ENCODE measurements around the gene SCT. TPM values are rescaled to one million over a fixed set of nuclear protein-coding genes. Genes with fewer than 3 reads are reported as not detected.

SCT gene
- total and polyA plus RNA-seq, 2 donors (not counting 1 experiment from before 2014, with no cell fraction given) = not detected

GRCh38 chr11:595400-595799 lies 31.6 kb downstream of the SCT start:
- no peak for TF ChIP-seq CTCF (conservative IDR thresholded peaks at IDR 0.05 in 1 of 2, IDR thresholded peaks at IDR 0.05 in 1 of 2; ENCODE audit: low read depth in 1 of 2, low read length in 2 of 2)
- no peak for TF ChIP-seq EZH2 (IDR thresholded peaks at IDR 0.05; ENCODE audit: low read length, missing control alignments)
- no peaks in the 10 kb centered on the region for H3K4me1 ChIP-seq (ENCODE audit: control insufficient read depth, extremely low read depth, insufficient read depth, low read length)
- H3K27me3 ChIP-seq (ENCODE audit: control insufficient read depth, insufficient read depth, low read length) = no peaks in the 10 kb centered on the region
- H4K20me1 ChIP-seq (ENCODE audit: control insufficient read depth, extremely low read depth, insufficient read depth, low read length) = no peaks in the 10 kb centered on the region
- no peak for DNase-seq (ENCODE audit: low read depth in 2 of 2)
- H3K9me3 ChIP-seq (ENCODE audit: control insufficient read depth, insufficient read depth, low read depth, low read length) = no peaks in the 10 kb centered on the region
- H3K9ac ChIP-seq (ENCODE audit: insufficient read depth, low read length) = no peak overlapping the region
- peaks cover 12% of the 10 kb centered on the region for H3K79me2 ChIP-seq (ENCODE audit: control insufficient read depth, insufficient read depth, low read length)
- H3K27ac ChIP-seq (ENCODE audit: insufficient read depth, low read length) = no peak overlapping the region
- H3K4me3 ChIP-seq (replicated peaks in 1 of 4; ENCODE audit: control extremely low read depth in 1 of 4, insufficient read depth in 1 of 4, low read depth in 3 of 4, low read length in 4 of 4) = no peak overlapping the region
- H2AFZ ChIP-seq (ENCODE audit: low read length) = no peak overlapping the region
- H3K36me3 ChIP-seq (ENCODE audit: control insufficient read depth, insufficient read depth, low read length) = peaks cover 35% of the 10 kb centered on the region
- no peak overlapping the region for H3K4me2 ChIP-seq (ENCODE audit: extremely low read depth, insufficient read depth, low read length)

GRCh38 chr11:593347-593746 lies 33.6 kb downstream of the SCT start:
- Histone ChIP-seq H3K79me2 (ENCODE audit: control insufficient read depth, insufficient read depth, low read length) (peaks cover 25% of the 10 kb centered on the region), H2AFZ (ENCODE audit: low read length) (no peak overlapping the region), H4K20me1 (ENCODE audit: control insufficient read depth, extremely low read depth, insufficient read depth, low read length) (no peaks in the 10 kb centered on the region)

GRCh38 chr11:592918-593317 lies 34.1 kb downstream of the SCT start:
- Histone ChIP-seq H3K79me2 (ENCODE audit: control insufficient read depth, insufficient read depth, low read length) (peaks cover 25% of the 10 kb centered on the region), H4K20me1 (ENCODE audit: control insufficient read depth, extremely low read depth, insufficient read depth, low read length) (no peaks in the 10 kb centered on the region), H3K4me3 (replicated peaks in 1 of 4; ENCODE audit: control extremely low read depth in 1 of 4, insufficient read depth in 1 of 4, low read depth in 3 of 4, low read length in 4 of 4) (no peak overlapping the region)

More at GRCh38 chr11:593347-593746, 33.6 kb downstream of the SCT start:
- no peak for DNase-seq (ENCODE audit: low read depth in 2 of 2)
- Histone ChIP-seq H3K27ac (ENCODE audit: insufficient read depth, low read length) (no peak overlapping the region), H3K9ac (ENCODE audit: insufficient read depth, low read length) (no peak overlapping the region), H3K4me3 (replicated peaks in 1 of 4; ENCODE audit: control extremely low read depth in 1 of 4, insufficient read depth in 1 of 4, low read depth in 3 of 4, low read length in 4 of 4) (no peak overlapping the region), H3K4me1 (ENCODE audit: control insufficient read depth, extremely low read depth, insufficient read depth, low read length) (no peaks in the 10 kb centered on the region), H3K36me3 (ENCODE audit: control insufficient read depth, insufficient read depth, low read length) (peaks cover 37% of the 10 kb centered on the region), H3K4me2 (ENCODE audit: extremely low read depth, insufficient read depth, low read length) (no peak overlapping the region), H3K27me3 (ENCODE audit: control insufficient read depth, insufficient read depth, low read length) (no peaks in the 10 kb centered on the region), H3K9me3 (ENCODE audit: control insufficient read depth, insufficient read depth, low read depth, low read length) (no peaks in the 10 kb centered on the region)
- TF ChIP-seq CTCF (conservative IDR thresholded peaks at IDR 0.05 in 1 of 2, IDR thresholded peaks at IDR 0.05 in 1 of 2; ENCODE audit: low read depth in 1 of 2, low read length in 2 of 2) (no peak), EZH2 (IDR thresholded peaks at IDR 0.05; ENCODE audit: low read length, missing control alignments) (no peak)

More at GRCh38 chr11:592918-593317, 34.1 kb downstream of the SCT start:
- Histone ChIP-seq H2AFZ (ENCODE audit: low read length) (no peak overlapping the region), H3K9me3 (ENCODE audit: control insufficient read depth, insufficient read depth, low read depth, low read length) (no peaks in the 10 kb centered on the region), H3K4me2 (ENCODE audit: extremely low read depth, insufficient read depth, low read length) (no peak overlapping the region), H3K36me3 (ENCODE audit: control insufficient read depth, insufficient read depth, low read length) (peaks cover 36% of the 10 kb centered on the region), H3K9ac (ENCODE audit: insufficient read depth, low read length) (no peak overlapping the region), H3K27ac (ENCODE audit: insufficient read depth, low read length) (no peak overlapping the region), H3K27me3 (ENCODE audit: control insufficient read depth, insufficient read depth, low read length) (no peaks in the 10 kb centered on the region), H3K4me1 (ENCODE audit: control insufficient read depth, extremely low read depth, insufficient read depth, low read length) (no peaks in the 10 kb centered on the region)
- no peak for TF ChIP-seq EZH2 (IDR thresholded peaks at IDR 0.05; ENCODE audit: low read length, missing control alignments)
- TF ChIP-seq CTCF (conservative IDR thresholded peaks at IDR 0.05 in 1 of 2, IDR thresholded peaks at IDR 0.05 in 1 of 2; ENCODE audit: low read depth in 1 of 2, low read length in 2 of 2) = no peak
- no peak for DNase-seq (ENCODE audit: low read depth in 2 of 2)

Data from fibroblast of lung (primary cell).